GM19397 (cell line): Measurements from ENCODE around the gene R3HCC1L.
A peak's percentile ranks its signal among the peaks of the same experiment; 100 is the strongest.
"Not testable (repeated sequence)": the region's sequence is repeated elsewhere in the genome, so short reads cannot be mapped to it uniquely, and the experiment has no call there.

Experiments
- ATAC-seq: cut with Tn5 transposase; IDR thresholded peaks from one replicate; pipeline ENCODE4 v1.9.1; 2021; ENCODE audit warnings: mild to moderate bottlenecking, moderate library complexity; ENCODE audit not compliant: unreplicated experiment

The R3HCC1L gene

GRCh38 chr10:98128802-98129201 lies 5.7 kb upstream of the R3HCC1L start:
- ATAC-seq: no peak

GRCh38 chr10:98131619-98132018 lies 2.8 kb upstream of the R3HCC1L start:
- no peak for ATAC-seq

DNA sequence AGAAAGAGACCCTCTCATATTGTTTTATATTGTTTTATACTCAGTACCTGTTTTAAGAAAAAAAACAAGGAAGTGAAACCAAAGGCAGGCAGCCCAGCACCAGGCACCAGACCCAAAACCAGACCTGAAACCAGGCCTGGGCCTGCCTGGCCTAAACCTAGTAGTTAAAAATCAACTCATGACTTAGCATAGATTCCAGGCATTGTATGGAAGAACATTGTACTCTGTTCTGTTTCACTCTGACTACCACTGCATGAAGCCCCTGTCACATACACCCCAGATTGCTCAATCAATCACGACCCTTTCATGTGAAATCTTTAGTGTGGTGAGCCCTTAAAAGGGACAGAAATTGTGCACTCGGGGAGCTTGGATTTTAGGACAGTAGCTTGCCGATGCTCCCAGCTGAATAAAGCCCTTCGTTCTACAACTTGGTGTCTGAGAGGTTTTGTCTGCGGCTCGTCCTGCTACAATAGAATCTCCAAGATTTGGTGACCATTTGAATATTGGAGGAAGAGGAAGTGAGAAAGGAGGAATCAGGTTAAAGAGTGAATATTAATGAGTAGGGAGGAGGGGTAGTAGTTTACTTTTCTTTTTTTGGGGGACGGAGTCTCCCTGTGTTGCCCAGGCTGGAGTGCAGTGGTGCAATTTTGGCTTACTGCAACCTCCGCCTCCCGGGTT lies 1.2 kb upstream of the R3HCC1L start:
- ATAC-seq: peak; percentile 51

GRCh38 chr10:98134117-98134430 lies 383 bp upstream of the R3HCC1L start:
- ATAC-seq: no peak

GRCh38 chr10:98135222-98135899 lies 904 bp downstream of the R3HCC1L start:
- peak; percentile 0 for ATAC-seq

DNA sequence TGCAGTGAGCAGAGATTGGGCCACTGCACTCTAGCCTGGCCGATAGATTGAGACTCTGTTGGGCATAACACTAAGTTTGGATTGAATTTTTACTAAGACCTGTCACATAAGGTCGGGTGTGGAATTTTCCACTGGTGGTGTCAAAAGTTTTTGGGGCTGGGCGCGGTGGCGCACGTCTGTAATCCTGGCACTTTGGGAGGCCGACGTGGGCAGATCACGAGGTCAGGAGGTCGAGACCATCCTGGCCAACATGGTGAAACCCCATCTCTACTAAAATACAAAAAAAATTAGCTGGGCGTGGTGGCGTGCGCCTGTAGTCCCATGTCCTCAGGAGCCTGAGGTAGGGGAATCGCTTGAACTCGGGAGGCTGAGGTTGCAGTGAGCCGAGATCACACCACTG lies 2.3 kb downstream of the R3HCC1L start:
- ATAC-seq: not testable (repeated sequence)

GRCh38 chr10:98138031-98138430 lies 3.6 kb downstream of the R3HCC1L start:
- no peak for ATAC-seq

GRCh38 chr10:98139431-98139830 lies 5.0 kb downstream of the R3HCC1L start:
- ATAC-seq: no peak

DNA sequence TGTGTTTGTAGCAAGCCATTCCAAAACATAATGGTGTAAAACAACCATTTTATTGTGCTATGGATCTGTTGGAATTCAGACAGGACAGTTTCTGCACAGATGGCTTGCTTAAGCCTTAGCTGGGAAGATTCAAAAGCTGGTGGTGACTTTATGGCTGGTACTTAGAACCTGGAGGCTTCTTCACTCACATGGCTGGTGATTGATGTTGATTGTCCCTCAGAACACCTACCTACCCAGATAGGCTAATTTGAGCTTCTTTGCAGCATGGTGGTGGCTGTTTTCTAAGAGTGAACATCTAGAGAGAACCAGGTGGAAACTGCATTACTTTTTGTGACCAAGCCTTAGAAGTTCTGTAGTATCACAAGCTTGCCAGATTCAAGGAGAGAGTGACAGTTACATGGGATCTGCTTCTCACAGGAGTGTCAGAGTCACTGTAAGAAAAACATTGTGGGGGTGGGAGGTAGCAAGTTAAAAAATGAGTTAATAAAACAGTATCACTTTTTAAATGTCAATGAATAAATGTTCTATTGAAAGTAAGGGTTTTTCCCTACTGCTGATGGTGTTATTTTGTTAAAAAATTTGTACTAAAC lies 7.1 kb downstream of the R3HCC1L start:
- no peak for ATAC-seq

DNA sequence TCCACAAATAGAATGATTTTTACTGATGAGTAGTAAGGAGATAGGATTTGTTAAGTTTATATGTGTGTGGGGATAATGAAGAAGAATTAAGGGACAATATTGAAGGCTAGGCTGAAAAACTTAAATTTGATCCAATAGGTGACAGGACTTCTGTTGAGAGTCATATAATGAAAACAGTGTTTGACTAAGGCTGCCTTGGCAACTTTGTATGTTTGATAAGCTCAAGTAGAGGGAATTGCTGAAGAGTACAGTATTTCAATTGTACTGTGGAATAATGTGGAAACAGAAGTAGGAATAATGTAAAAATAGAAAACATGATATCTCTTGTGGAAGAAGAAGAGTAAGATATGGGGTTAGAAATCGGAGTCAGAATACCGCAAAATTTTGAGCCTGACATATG lies 10.5 kb downstream of the R3HCC1L start:
- ATAC-seq: no peak

DNA sequence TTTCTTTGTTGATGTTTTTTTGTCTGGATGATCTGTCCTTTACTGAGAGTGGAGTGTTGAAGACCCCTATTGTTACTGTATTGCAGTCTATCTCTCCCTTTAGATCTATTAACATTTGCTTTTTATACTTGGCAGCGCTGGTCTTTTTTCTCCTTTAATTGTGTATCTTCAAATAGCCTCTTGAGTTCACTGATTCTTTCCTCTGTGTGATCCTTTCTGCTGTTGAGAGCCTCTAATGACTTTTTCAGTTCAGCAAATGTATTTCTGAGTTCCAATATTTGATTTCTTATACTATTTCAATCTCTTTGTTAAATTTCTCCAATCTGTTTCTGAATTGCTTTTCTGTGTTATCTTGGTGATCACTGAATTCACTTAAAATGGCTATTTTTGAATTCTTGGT lies 15.4 kb downstream of the R3HCC1L start:
- ATAC-seq: no peak

- ATAC-seq: no peak
Observed at GRCh38 chr10:98150544-98150943, 16.1 kb downstream of the R3HCC1L start.

DNA sequence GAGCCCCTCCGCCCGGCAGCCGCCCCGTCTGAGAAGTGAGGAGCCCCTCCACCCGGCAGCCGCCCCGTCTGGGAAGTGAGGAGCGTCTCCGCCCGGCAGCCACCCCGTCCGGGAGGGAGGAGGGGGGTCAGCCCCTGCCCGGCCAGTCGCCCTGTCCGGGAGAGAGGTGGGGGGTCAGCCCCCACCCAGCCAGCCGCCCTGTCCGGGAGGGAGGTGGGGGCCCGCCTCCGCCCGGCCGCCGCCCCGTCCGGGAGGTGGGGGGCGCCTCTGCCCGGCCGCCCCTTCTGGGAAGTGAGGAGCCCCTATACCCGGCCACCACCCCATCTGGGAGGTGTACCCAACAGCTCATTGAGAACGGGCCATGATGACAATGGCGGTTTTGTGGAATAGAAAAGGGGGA lies 18.3 kb downstream of the R3HCC1L start:
- not testable (repeated sequence) for ATAC-seq

GRCh38 chr10:98153213-98153958 lies 18.9 kb downstream of the R3HCC1L start:
- ATAC-seq: not testable (repeated sequence)

DNA sequence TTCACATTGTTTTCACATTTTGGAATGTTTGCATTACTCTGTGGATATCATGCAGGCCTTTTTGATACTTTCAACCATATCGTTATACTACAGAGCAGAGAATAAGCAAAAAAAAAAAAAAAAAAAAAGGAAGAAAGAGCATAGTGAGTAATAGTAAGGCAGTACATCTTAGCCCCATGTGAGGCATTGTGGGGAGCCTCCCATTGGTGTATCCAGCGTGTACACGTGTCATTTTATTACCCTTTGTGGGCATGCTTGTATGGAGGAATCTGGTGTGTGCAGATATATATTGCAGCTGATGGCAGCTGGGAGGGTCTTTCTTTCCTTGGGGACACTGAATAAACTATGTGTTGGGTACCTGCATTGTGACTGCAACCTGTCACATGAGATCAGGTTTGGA lies 19.6 kb downstream of the R3HCC1L start:
- no peak for ATAC-seq

DNA sequence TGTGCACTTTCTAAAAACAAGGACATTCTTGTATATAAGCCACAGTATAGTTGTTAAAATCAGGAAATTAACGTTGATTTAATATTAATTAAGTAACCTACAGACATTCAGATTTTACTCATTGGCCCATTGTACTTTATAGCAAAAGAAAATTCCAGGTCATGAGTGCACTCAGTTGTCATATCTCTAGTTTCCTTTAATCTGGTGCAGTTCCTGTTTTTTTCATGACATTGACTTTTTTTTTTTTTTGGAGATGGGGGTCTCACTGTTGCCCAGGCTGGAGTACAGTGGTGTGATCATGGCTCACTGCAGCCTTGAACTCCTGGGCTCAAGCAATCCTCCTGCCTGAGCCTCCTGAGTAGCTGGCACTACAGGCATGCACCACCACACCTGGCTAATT lies 24.1 kb downstream of the R3HCC1L start:
- no peak for ATAC-seq

DNA sequence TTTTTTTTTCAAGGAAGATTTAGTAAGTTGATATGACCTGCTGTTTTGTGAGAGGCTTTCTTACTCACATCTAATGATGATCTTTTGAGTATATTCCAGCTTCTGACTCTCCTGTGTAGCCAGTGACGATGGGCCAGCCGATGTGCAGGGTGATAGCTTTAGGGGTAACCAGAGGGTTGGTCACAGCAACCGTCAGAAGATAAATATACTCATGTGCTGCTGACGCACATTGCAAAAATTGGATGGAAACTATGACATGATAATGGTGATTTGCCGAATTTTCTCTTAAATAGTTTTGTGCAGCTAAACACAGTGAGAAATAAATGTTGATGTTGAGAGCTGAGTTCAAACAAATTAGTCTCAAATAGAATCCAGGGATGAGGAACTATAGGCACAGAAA lies 29.5 kb downstream of the R3HCC1L start:
- ATAC-seq: no peak

- ATAC-seq: peak; percentile 44
Observed at GRCh38 chr10:98167191-98167590, 32.7 kb downstream of the R3HCC1L start.

DNA sequence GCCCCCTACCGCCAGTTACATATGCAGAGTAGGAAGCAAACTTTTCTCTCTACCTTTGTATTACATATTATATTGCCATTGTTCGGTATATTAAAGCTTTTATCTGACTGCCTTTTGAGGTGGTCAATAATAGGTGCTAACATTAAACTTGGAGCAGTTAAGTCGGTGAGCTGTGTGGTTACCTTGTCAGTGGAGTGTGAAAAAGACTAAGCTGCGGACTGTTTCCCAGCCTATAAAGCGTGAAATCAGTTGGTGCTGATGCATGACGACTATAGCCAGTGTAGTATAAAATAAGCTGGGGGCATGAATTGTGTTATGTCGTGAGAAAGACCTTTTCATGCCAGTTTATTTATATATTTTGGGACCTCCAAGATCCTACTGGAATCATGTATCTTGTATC lies 33.7 kb downstream of the R3HCC1L start:
- peak; percentile 43 for ATAC-seq

GRCh38 chr10:98168766-98169165 lies 34.3 kb downstream of the R3HCC1L start:
- no peak for ATAC-seq

DNA sequence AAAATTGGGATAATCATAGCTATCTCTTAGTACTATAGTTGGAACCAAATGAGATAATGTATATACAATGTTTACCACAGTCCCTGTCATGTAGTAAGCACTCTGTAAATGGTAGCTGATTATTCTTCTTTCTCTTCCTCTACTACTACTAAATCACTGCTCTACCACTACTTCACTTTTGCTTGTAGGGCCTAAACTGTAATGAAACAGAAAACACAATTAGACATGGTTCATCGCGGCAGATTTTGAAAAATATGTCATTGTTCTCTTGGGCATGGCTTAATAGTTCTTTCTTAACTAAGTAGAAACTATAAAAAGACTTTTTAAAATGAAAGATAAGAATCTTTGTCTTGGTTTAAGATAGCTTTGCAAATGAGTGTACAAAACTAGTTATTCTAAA lies 34.9 kb downstream of the R3HCC1L start:
- ATAC-seq: no peak
